Dermis microvascular lymphatic vessel endothelial cell (primary cell): ENCODE data around the gene FAM163B. TPM values are rescaled to one million over a fixed set of nuclear protein-coding genes. Genes with fewer than 3 reads are reported as not detected.

Experiments used
- DNase-seq, 2 donors: peaks; one replicate each; pipeline versions ENCODE4 v3.0.0 to v3.0.0-alpha.2; 2010; ENCODE audit warnings: low read depth in 2 of 2
- total RNA-seq: library from RNA; depleted of rRNA; stranded (reverse); fragments of >200 nt; gene quantifications from 2 replicates; pipeline ENCODE4 v1.2.1, GENCODE V29; 2014

Gene FAM163B
- total RNA-seq, 1 donor from 2014 or later, result not detected

- DNase-seq, result no peak
These were observed 7.6 kb upstream of the FAM163B start for GRCh38 chr9:133616643-133617405.

GRCh38 chr9:133615606-133616188 is 6.5 kb upstream of the FAM163B start:
- no peak for DNase-seq

GRCh38 chr9:133615186-133615585 is 6.0 kb upstream of the FAM163B start:
- DNase-seq, result no peak

- no peak for DNase-seq
These were observed 5.5 kb upstream of the FAM163B start for GRCh38 chr9:133614678-133615077.

- DNase-seq, result no peak
These were observed 4.9 kb upstream of the FAM163B start for GRCh38 chr9:133614056-133614455.

- DNase-seq, result no peak
These were observed 4.2 kb upstream of the FAM163B start for GRCh38 chr9:133613432-133613831.

GRCh38 chr9:133612816-133613215 is 3.6 kb upstream of the FAM163B start:
- DNase-seq, result no peak

GRCh38 chr9:133612051-133612450 is 2.9 kb upstream of the FAM163B start:
- DNase-seq, result no peak

- no peak for DNase-seq
These were observed 1.7 kb upstream of the FAM163B start for GRCh38 chr9:133610845-133611244.

- no peak for DNase-seq
These were observed 300 bp downstream of the FAM163B start for GRCh38 chr9:133608889-133609288.

GRCh38 chr9:133608382-133608781 is 807 bp downstream of the FAM163B start:
- DNase-seq, result no peak

- DNase-seq, result no peak
These were observed 1.2 kb downstream of the FAM163B start for GRCh38 chr9:133607976-133608375.

GRCh38 chr9:133607381-133607780 is 1.8 kb downstream of the FAM163B start:
- no peak for DNase-seq

GRCh38 chr9:133606708-133607025 is 2.5 kb downstream of the FAM163B start:
- no peak for DNase-seq

- DNase-seq, result no peak
These were observed 3.1 kb downstream of the FAM163B start for GRCh38 chr9:133605856-133606707.

GRCh38 chr9:133605446-133605845 is 3.7 kb downstream of the FAM163B start:
- no peak for DNase-seq

GRCh38 chr9:133604856-133605255 is 4.3 kb downstream of the FAM163B start:
- no peak for DNase-seq

GRCh38 chr9:133604214-133604613 is 5.0 kb downstream of the FAM163B start:
- no peak for DNase-seq

- DNase-seq, result no peak
These were observed 5.9 kb downstream of the FAM163B start for GRCh38 chr9:133603135-133603927.

- no peak for DNase-seq
These were observed 6.9 kb downstream of the FAM163B start for GRCh38 chr9:133602277-133602676.

GRCh38 chr9:133601746-133602145 is 7.4 kb downstream of the FAM163B start:
- DNase-seq, result no peak

- no peak for DNase-seq
These were observed 8.4 kb downstream of the FAM163B start for GRCh38 chr9:133600739-133601138.
